Astrocyte (in vitro differentiated cells and primary cell): ENCODE results near the gene TBPL1. TPM values are rescaled to one million over a fixed set of nuclear protein-coding genes. Genes with fewer than 3 reads are reported as not detected.

Experiments used
- DNase-seq: peaks from one replicate; pipeline ENCODE4 v3.0.0-alpha.2; 2010; ENCODE audit warnings: low read depth
- FAIRE-seq: peaks from 2 replicates; lab custom pipeline; 2011; peaks lifted over from hg19 to GRCh38; lab: Jason Lieb, UNC
- H2AFZ ChIP-seq: 2 replicates; pipeline ENCODE4 v1.6.0; 2012; ENCODE audit warnings: low read depth, low read length, inconsistent platforms
- H3K27ac ChIP-seq: 2 replicates; pipeline ENCODE4 v1.5.1; 2011; ENCODE audit warnings: low read depth, low read length, inconsistent platforms
- H3K27me3 ChIP-seq: 2 replicates; pipeline ENCODE4 v1.6.0; 2011; ENCODE audit warnings: low read length, inconsistent platforms; ENCODE audit not compliant: insufficient read depth
- H3K36me3 ChIP-seq: 2 replicates; pipeline ENCODE4 v1.5.1; 2011; ENCODE audit warnings: low read length, inconsistent platforms; ENCODE audit not compliant: insufficient read depth
- H3K4me1 ChIP-seq: 2 replicates; pipeline ENCODE4 v1.5.1; 2011; ENCODE audit warnings: low read length, inconsistent platforms; ENCODE audit not compliant: insufficient read depth
- H3K4me2 ChIP-seq: 2 replicates; pipeline ENCODE4 v1.6.0; 2012; ENCODE audit warnings: low read length, inconsistent platforms
- H3K4me3 ChIP-seq: 2 replicates; pipeline ENCODE4 v1.5.1; 2011; ENCODE audit warnings: low read depth, mild to moderate bottlenecking, low read length, inconsistent platforms; ENCODE audit not compliant: insufficient read depth
- H3K79me2 ChIP-seq: 2 replicates; pipeline ENCODE4 v1.6.0; 2012; ENCODE audit warnings: mild to moderate bottlenecking, low read length, inconsistent platforms; ENCODE audit not compliant: insufficient read depth
- H3K9ac ChIP-seq: 2 replicates; pipeline ENCODE4 v1.6.0; 2012; ENCODE audit warnings: mild to moderate bottlenecking, low read length, inconsistent platforms
- H3K9me3 ChIP-seq: 2 replicates; pipeline ENCODE4 v1.5.1; 2012; ENCODE audit warnings: low read depth, mild to moderate bottlenecking, low read length, inconsistent platforms; ENCODE audit not compliant: insufficient read depth
- H4K20me1 ChIP-seq: 2 replicates; pipeline ENCODE4 v1.6.0; 2012; ENCODE audit warnings: low read length, inconsistent platforms; ENCODE audit not compliant: insufficient read depth
- H3K27ac Mint-ChIP-seq: one replicate; pipeline ENCODE4 v1.8.0; 2021; ENCODE audit warnings: mild to moderate bottlenecking, mixed read lengths; ENCODE audit not compliant: unreplicated experiment
- H3K27me3 Mint-ChIP-seq: one replicate; pipeline ENCODE4 v1.8.0; 2021; ENCODE audit warnings: low read depth, mixed read lengths; ENCODE audit not compliant: unreplicated experiment
- H3K36me3 Mint-ChIP-seq: one replicate; pipeline ENCODE4 v1.8.0; 2021; ENCODE audit warnings: low read depth, mixed read lengths; ENCODE audit not compliant: unreplicated experiment
- H3K4me1 Mint-ChIP-seq: one replicate; pipeline ENCODE4 v1.8.0; 2021; ENCODE audit warnings: low read depth, mixed read lengths; ENCODE audit not compliant: unreplicated experiment
- H3K4me3 Mint-ChIP-seq: one replicate; pipeline ENCODE4 v1.8.0; 2021; ENCODE audit warnings: mild to moderate bottlenecking, moderate library complexity, mixed read lengths; ENCODE audit not compliant: unreplicated experiment
- H3K9me3 Mint-ChIP-seq: one replicate; pipeline ENCODE4 v1.8.0; 2021; ENCODE audit warnings: mild to moderate bottlenecking, mixed read lengths; ENCODE audit not compliant: unreplicated experiment
- EZH2 ChIP-seq: IDR thresholded peaks from 2 replicates; pipeline ENCODE4 v1.6.1; 2012; ENCODE audit warnings: mild to moderate bottlenecking, low read length, inconsistent platforms; ENCODE audit not compliant: insufficient read depth
- total RNA-seq: library from RNA; stranded (reverse); gene quantifications from 2 replicates; pipeline ENCODE4 v1.2.1, GENCODE V29; 2021
- TF ChIP-seq, protein P1 (sequence below): IDR thresholded peaks from 2 replicates; pipeline ENCODE4 v1.5.1; 2011; ENCODE audit warnings: low read depth, mild to moderate bottlenecking, inconsistent platforms, low read length, moderate library complexity; ENCODE audit not compliant: insufficient read depth

The TBPL1 gene
- total RNA-seq, 1 donor from 2014 or later = 54.0 TPM

GRCh38 chr6:133992992-133993680 lies 40.1 kb downstream of the TBPL1 start:
- H3K9me3 Mint-ChIP-seq = peaks cover 2% of the 10 kb centered on the region
- H3K36me3 ChIP-seq = peaks cover 5% of the 10 kb centered on the region
- H3K4me1 ChIP-seq = peaks cover 35% of the 10 kb centered on the region
- H3K36me3 Mint-ChIP-seq = no peaks in the 10 kb centered on the region
- no peaks in the 10 kb centered on the region for H3K79me2 ChIP-seq
- H3K4me1 Mint-ChIP-seq = peaks cover 4% of the 10 kb centered on the region
- no peak overlapping the region for H3K9ac ChIP-seq
- no peak overlapping the region for H3K27ac ChIP-seq
- no peaks in the 10 kb centered on the region for H3K9me3 ChIP-seq
- H3K27me3 ChIP-seq = no peaks in the 10 kb centered on the region
- DNase-seq (no peak), FAIRE-seq (no peak)
- no peaks in the 10 kb centered on the region for H4K20me1 ChIP-seq
- no peak overlapping the region for H2AFZ ChIP-seq
- no peak overlapping the region for H3K4me2 ChIP-seq
- no peak overlapping the region for H3K4me3 Mint-ChIP-seq
- TF ChIP-seq EZH2 = no peak
- TF ChIP-seq, protein P1, sequence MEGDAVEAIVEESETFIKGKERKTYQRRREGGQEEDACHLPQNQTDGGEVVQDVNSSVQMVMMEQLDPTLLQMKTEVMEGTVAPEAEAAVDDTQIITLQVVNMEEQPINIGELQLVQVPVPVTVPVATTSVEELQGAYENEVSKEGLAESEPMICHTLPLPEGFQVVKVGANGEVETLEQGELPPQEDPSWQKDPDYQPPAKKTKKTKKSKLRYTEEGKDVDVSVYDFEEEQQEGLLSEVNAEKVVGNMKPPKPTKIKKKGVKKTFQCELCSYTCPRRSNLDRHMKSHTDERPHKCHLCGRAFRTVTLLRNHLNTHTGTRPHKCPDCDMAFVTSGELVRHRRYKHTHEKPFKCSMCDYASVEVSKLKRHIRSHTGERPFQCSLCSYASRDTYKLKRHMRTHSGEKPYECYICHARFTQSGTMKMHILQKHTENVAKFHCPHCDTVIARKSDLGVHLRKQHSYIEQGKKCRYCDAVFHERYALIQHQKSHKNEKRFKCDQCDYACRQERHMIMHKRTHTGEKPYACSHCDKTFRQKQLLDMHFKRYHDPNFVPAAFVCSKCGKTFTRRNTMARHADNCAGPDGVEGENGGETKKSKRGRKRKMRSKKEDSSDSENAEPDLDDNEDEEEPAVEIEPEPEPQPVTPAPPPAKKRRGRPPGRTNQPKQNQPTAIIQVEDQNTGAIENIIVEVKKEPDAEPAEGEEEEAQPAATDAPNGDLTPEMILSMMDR = no peak
- no peak overlapping the region for H3K4me3 ChIP-seq
- no peaks in the 10 kb centered on the region for H3K27me3 Mint-ChIP-seq
- no peak overlapping the region for H3K27ac Mint-ChIP-seq

- no peak for FAIRE-seq
- Mint-ChIP-seq H3K36me3 (no peaks in the 10 kb centered on the region), H3K4me3 (no peak overlapping the region), H3K27ac (no peak overlapping the region), H3K4me1 (peaks cover 4% of the 10 kb centered on the region), H3K9me3 (peaks cover 2% of the 10 kb centered on the region), H3K27me3 (no peaks in the 10 kb centered on the region)
- H3K4me1 ChIP-seq = peaks cover 35% of the 10 kb centered on the region
- H3K9me3 ChIP-seq = no peaks in the 10 kb centered on the region
- H3K36me3 ChIP-seq = no peaks in the 10 kb centered on the region
- no peak for TF ChIP-seq EZH2
- TF ChIP-seq, protein P1 = no peak
- no peak overlapping the region for H3K4me3 ChIP-seq
- no peaks in the 10 kb centered on the region for H3K79me2 ChIP-seq
- no peak for DNase-seq
- H3K4me2 ChIP-seq = no peak overlapping the region
- H4K20me1 ChIP-seq = no peaks in the 10 kb centered on the region
- H2AFZ ChIP-seq = no peak overlapping the region
- H3K27me3 ChIP-seq = no peaks in the 10 kb centered on the region
- no peak overlapping the region for H3K9ac ChIP-seq
- no peak overlapping the region for H3K27ac ChIP-seq
Measured at GRCh38 chr6:133995296-133995695, 42.3 kb downstream of the TBPL1 start.

DNA sequence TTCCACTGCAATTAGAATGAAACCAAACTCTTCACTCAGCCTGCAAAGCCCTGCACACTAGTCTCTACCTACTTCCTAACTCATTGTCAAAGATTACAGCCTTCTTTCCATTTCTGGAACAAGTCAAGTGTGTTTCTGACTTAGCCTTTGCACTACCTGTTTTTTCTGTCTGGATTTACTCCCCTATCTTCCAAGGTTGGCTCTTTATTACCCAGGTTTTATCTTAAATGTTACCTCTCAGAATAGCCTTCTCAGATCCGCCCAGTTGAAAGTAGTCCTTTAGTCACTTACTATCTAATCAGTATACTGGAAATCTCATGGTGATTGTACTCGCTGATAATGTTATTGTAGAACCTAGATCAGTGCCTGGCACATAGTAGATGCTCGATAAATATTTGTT lies 42.7 kb downstream of the TBPL1 start:
- no peaks in the 10 kb centered on the region for H3K79me2 ChIP-seq
- FAIRE-seq = no peak
- H3K27ac ChIP-seq = no peak overlapping the region
- Mint-ChIP-seq H3K4me3 (no peak overlapping the region), H3K36me3 (peaks cover 2% of the 10 kb centered on the region), H3K27me3 (no peaks in the 10 kb centered on the region), H3K27ac (no peak overlapping the region), H3K9me3 (peaks cover 2% of the 10 kb centered on the region), H3K4me1 (peaks cover under 1% of the 10 kb centered on the region)
- TF ChIP-seq, protein P1 = no peak
- no peak for TF ChIP-seq EZH2
- no peaks in the 10 kb centered on the region for H3K9me3 ChIP-seq
- no peaks in the 10 kb centered on the region for H3K36me3 ChIP-seq
- no peaks in the 10 kb centered on the region for H4K20me1 ChIP-seq
- peak overlapping the region; percentile 0 for H3K4me2 ChIP-seq
- H2AFZ ChIP-seq = no peak overlapping the region
- H3K4me3 ChIP-seq = no peak overlapping the region
- no peaks in the 10 kb centered on the region for H3K27me3 ChIP-seq
- no peak for DNase-seq
- peaks cover 31% of the 10 kb centered on the region for H3K4me1 ChIP-seq
- H3K9ac ChIP-seq = no peak overlapping the region
